ENCODE results near the gene LILRB1.
"Not testable (repeated sequence)": the region's sequence is repeated elsewhere in the genome, so short reads cannot be mapped to it uniquely, and the experiment has no call there.

DNA sequence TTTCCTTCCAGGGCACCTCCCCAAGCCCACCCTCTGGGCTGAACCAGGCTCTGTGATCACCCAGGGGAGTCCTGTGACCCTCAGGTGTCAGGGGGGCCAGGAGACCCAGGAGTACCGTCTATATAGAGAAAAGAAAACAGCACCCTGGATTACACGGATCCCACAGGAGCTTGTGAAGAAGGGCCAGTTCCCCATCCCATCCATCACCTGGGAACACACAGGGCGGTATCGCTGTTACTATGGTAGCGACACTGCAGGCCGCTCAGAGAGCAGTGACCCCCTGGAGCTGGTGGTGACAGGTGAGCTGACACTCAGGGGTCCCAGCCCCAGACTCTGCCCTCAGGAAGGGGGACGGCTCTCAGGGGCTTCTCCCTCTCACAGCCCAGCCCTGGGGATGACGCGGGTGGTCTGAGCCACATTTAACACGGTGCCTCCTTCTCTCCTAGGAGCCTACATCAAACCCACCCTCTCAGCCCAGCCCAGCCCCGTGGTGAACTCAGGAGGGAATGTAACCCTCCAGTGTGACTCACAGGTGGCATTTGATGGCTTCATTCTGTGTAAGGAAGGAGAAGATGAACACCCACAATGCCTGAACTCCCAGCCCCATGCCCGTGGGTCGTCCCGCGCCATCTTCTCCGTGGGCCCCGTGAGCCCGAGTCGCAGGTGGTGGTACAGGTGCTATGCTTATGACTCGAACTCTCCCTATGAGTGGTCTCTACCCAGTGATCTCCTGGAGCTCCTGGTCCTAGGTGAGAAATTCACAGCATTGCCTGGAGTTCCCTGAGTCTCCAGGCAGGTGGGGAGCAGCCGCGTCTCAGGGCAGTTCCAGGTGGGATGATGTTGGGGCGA lies 1.4 kb downstream of the LILRB1 start:
- TF ChIP-seq TAF1 (IDR thresholded peaks at IDR 0.05; ENCODE audit: borderline replicate concordance, low read depth, low read length); POLR2A (IDR thresholded peaks at IDR 0.05; ENCODE audit: low read depth, low read length); POLR2AphosphoS5 (IDR thresholded peaks at IDR 0.05; ENCODE audit: low read depth, low read length): not testable (repeated sequence)
